ENCODE results near the gene ABCB8.

Gene ABCB8

DNA sequence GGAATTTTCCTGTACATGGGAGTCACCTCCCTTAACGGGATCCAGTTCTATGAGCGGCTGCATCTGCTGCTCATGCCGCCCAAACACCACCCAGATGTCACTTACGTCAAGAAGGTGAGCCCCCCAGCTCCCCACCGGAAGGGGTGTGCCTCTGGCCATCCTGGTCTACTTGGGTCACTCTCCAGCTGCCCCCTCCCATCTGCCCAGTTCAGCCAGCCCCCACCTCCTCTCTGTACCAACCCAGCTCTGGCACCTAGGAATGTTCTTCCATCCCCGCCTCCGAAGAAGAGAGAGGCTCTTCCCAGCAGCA, 47.4 kb downstream of the ABCB8 start:
- DNase-seq = no peak

DNA sequence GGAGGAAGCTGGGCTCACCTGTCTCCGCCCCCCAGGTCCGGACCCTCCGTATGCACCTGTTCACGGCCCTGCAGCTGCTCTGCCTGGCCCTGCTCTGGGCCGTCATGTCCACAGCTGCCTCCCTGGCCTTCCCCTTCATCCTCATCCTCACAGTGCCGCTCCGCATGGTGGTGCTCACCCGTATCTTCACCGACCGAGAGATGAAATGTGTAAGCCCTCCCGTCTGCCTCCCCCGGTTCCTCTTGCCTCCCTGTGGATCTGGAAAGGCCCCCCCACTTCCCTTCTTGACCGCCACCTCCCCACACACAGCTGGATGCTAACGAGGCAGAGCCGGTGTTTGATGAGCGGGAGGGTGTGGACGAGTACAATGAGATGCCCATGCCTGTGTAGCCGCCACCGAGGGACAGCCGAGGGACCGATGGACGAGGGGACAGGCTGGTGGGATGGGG, 47.8 kb downstream of the ABCB8 start:
- no peak for DNase-seq

- peak in 1 of 3 experiments; percentile 24 for DNase-seq
These were observed 48.8 kb downstream of the ABCB8 start for GRCh38 chr7:151076863-151077704.

- DNase-seq = no peak
These were observed 49.5 kb downstream of the ABCB8 start for GRCh38 chr7:151077705-151078232.

- no peak for DNase-seq
These were observed 50.2 kb downstream of the ABCB8 start for GRCh38 chr7:151078233-151079040.

DNA sequence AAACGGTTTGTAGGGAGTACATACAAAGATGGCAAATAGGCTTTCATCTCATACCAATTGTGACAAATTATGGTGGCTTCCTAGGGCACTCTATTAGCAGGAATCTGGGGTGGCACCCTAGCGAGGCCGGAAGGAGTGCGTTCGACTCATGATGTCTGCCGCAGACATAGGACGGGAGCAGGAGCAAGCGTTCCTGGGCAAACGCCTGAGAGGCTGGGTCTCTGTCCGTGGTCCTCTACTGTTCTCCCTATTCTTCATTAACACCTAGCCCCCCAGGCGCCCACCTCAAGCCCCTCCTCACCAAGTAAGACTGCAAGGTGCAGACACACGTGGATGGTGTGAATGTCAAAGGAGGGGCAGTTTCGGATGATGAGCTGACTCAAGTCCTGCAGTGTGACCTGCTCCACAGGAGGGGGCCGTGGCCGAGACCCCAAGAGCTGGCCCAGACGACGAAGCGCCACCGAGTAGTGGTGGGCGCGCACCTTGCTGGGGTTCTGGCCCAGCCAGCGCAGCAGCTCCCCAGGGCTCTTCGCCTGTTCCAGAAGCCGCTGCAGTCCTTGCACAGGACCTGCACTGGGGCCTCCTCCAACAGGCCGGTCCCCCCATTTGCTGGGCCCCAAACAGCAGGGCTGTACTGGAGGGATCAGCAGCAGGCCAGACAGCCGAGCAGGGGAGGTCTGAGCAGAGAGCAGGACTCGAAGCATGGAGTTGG, 51.1 kb downstream of the ABCB8 start:
- DNase-seq = no peak

DNA sequence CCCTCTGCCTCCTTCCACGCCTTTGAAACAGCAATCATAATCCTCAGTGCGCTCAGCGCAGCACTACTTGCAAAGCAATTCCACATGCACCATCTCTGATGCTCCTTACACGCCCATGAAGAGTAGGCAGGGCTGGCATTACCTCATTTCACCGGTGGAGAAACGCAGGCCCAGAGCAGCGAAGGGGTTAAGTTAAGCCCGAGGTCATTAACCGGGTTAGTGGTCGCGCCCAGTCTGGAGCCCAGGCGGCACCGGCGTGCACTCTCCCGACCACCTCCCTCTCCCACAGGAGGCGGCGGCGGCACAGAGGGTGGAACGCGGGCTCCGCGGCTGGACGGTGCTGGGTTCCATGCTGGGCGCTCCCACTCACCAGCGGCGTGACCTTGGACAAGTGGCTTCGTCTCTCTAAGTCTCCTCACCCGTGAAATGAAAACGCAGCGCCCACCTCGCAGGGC, 51.8 kb downstream of the ABCB8 start:
- peak in 2 of 3 experiments; percentile 32 to 66 for DNase-seq

GRCh38 chr7:151080522-151081169, 52.4 kb downstream of the ABCB8 start, which contains the start of gene FASTK:
Gene FASTK, minus strand, starts transcription at chr7:151080809. Its CDS starts 43 bp downstream, at chr7:151080766.
- DNase-seq = peak; percentile 95 to 97 (median 96)

GRCh38 chr7:151081170-151082101, 53.2 kb downstream of the ABCB8 start:
- DNase-seq = peak in 2 of 3 experiments; percentile 45 to 54

- DNase-seq = peak in 1 of 3 experiments; percentile 43
These were observed 54.2 kb downstream of the ABCB8 start for GRCh38 chr7:151082141-151083070.

DNA sequence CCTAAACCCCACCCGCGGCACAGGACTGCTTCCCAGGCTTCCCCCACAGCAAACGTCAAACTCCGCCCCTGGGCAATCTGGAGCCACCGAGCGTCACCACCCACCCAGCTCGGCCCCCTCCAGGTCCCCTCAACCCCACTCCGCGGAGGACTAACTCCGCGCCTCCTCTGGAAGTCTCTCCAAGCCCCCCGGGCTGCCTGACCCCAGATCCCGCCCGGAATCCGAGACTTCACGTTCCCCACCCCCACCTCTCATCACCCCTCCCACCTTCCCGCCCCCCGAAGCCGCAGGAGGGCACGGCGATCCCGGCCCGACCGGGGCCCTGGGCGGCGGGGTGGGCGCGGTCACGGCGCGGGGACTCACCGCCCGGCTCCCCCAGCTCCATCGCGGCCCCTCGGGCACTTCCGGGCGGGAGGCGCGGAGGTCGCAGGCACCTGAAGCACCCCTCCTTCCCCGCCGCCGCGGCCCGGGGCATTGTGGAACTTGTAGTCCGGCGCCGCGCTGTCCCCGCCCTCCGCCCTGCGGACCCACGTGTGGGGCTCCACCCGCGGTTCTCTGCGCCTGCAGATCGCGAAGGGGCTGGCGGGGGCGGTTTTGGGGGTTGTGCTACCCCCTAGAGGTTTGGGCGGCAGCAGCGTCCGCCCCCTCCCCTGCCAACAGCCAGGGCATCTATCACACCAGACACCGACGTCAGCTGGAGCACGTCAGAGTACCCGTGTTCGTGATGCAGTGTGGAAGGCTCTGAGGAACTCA, 55.0 kb downstream of the ABCB8 start, which contains the start of gene TMUB1:
Gene TMUB1, minus strand, starts transcription at position 423 of the 753 bp plus-strand sequence. CDS start 930 bp downstream, outside the sequence.
- DNase-seq = peak; percentile 72 to 84 (median 83)

DNA sequence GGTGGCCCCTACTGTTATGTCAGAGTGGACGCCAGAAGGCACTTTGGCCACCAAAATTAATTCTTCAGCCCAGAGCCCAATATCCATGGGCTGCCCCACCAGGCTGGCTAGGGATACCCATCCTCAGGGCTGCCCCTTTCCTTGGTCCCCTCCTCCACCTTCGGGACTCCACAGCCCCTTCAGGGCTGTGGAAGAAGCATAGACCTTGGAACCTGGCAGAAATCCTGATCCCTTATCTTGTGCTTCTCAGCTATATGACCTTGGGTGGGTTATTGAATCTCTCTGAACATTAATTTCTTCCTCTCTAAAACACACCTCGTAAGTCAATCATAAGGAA, 55.5 kb downstream of the ABCB8 start:
- DNase-seq = no peak

GRCh38 chr7:151085329-151085690, 57.1 kb downstream of the ABCB8 start:
- peak in 1 of 3 experiments; percentile 52 for DNase-seq

DNA sequence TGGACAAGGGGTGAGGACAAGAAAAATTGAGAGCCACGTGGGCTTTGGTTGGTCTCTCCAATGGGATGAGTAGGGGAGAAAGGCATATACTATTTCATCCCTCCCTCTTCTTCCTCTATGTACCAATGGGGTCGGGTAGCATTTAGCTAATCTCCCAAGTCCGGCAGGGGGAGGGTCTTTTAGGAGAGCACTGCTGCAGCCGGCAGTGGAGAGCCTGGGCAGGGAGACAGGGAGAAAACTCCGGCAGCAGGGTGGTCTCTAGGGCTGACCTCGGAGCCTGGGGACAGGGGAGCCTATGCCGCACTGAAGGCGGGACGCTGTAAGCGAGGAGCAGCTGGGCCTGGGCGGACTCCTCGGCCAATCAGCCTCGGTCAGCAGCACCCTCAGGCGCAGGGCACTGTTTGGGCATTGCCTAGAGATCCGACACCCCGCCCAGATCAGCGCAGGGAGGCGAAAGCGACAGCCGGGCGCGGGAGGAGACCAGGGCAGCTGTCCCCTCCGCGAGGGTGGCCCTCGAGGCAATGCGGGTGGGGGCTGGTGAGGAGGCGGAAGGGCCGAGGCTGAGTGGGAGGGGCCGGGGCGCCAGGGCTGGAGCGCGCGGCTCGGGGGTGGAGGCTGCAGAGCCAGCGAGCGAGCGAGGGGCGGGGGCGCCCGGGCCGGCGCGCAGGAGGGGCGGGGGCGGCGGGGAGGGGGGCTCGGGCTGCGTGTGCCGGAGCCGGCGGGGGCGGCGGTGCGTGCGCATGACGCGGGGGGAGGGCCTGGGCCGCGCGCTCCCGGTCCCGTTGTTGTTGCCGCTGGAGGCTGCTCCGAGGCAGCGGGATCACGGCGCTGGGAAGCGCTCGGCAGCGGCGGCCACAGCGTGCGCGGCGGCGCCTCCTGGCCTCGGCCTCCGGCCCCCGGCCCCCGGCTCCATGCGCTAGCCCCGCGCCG, 57.7 kb downstream of the ABCB8 start, which contains the start of gene AGAP3:
Gene AGAP3, plus strand, starts transcription at position 785 of the 930 bp plus-strand sequence. CDS start 267 bp downstream, outside the sequence.
- DNase-seq = peak; percentile 81 to 94 (median 91)

DNA sequence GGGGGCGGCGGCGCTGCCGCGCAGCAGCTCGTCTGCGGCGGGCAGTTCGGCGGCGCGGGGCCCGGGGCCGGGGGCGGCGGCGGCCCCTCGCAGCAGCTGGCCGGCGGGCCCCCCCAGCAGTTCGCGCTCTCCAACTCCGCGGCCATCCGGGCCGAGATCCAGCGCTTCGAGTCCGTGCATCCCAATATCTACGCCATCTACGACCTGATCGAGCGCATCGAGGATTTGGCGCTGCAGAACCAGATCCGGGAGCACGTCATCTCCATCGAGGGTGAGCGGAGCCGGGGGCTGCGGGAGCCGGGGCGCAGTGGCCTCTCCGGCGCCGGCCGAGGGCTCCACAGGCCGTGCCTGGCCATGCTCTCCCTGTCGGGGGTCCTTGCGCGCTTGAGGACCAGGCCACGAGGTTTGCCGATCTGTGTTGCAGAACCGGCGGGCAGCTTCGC, 58.6 kb downstream of the ABCB8 start:
- peak; percentile 22 to 75 (median 71) for DNase-seq

DNA sequence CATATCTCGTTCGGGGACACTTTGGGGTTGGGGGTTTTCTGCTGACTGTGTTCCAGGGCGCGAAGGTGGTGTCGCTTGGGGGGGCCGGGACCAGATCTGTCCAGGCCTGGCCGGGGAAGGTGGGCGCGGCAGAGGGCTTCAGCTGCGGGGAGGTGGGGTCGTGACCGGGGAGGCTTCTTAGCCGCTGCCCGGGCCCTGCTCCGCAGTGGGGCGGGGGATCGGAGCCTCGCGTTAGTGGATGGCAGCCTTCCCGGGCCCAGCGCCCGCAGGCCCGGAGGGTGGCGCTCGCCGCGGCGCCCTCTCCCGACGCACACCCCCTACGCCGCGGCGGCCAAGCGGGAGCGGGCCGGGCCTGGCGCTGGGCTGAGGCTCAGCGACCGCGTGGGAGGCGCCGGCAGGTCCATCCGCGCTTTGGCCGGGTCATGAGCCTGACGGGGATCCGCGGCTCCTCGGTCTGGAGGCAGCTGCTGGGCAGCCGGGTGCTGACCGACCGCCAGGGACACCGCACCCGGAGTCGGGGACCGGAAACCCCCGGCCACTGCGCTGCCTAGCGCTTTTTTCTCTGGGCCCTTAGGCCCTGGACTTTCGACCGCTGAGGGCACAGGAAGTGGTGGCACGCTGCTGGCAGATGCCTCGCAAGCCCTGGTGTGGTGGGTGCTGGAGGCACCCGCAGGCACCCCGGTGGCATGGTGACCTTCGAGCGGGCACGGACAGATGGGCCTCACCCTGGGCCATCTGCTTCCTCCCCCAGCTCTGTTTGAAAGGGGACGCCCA, 59.2 kb downstream of the ABCB8 start:
- DNase-seq = peak; percentile 31 to 75 (median 73)

All from NCI-H1417 (cell line).